ENCODE measurements around the gene DIAPH2.

The DIAPH2 gene

GRCh38 chrX:97211070-97211469 is 526.4 kb downstream of the DIAPH2 start:
- no peak for DNase-seq

GRCh38 chrX:97215186-97215585 is 530.5 kb downstream of the DIAPH2 start:
- no peak for DNase-seq

- no peak for DNase-seq
Observed at GRCh38 chrX:97224148-97224547, 539.5 kb downstream of the DIAPH2 start.

- DNase-seq: no peak
Observed at GRCh38 chrX:97229318-97229717, 544.7 kb downstream of the DIAPH2 start.

GRCh38 chrX:97230948-97231347 is 546.3 kb downstream of the DIAPH2 start:
- DNase-seq: no peak

- no peak for DNase-seq
Observed at GRCh38 chrX:97234471-97235081, 549.9 kb downstream of the DIAPH2 start.

- DNase-seq: no peak
Observed at GRCh38 chrX:97238632-97239031, 554.0 kb downstream of the DIAPH2 start.

GRCh38 chrX:97252111-97252510 is 567.5 kb downstream of the DIAPH2 start:
- no peak for DNase-seq

- DNase-seq: no peak
Observed at GRCh38 chrX:97260679-97261078, 576.0 kb downstream of the DIAPH2 start.

- DNase-seq: no peak
Observed at GRCh38 chrX:97266406-97267121, 581.9 kb downstream of the DIAPH2 start.

- no peak for DNase-seq
Observed at GRCh38 chrX:97267396-97268181, 582.9 kb downstream of the DIAPH2 start.

GRCh38 chrX:97268182-97268680 is 583.6 kb downstream of the DIAPH2 start:
- DNase-seq: no peak

- DNase-seq: no peak
Observed at GRCh38 chrX:97284531-97284930, 599.9 kb downstream of the DIAPH2 start.

- no peak for DNase-seq
Observed at GRCh38 chrX:97290199-97290598, 605.6 kb downstream of the DIAPH2 start.

GRCh38 chrX:97294041-97294440 is 609.4 kb downstream of the DIAPH2 start:
- DNase-seq: no peak

GRCh38 chrX:97295954-97296353 is 611.3 kb downstream of the DIAPH2 start:
- DNase-seq: no peak

GRCh38 chrX:97306771-97307470 is 622.3 kb downstream of the DIAPH2 start:
- no peak for DNase-seq

- no peak for DNase-seq
Observed at GRCh38 chrX:97308171-97308570, 623.5 kb downstream of the DIAPH2 start.

GRCh38 chrX:97309487-97310116 is 625.0 kb downstream of the DIAPH2 start:
- DNase-seq: no peak

GRCh38 chrX:97310373-97310772 is 625.7 kb downstream of the DIAPH2 start:
- no peak for DNase-seq

- DNase-seq: no peak
Observed at GRCh38 chrX:97311066-97311778, 626.6 kb downstream of the DIAPH2 start.

- DNase-seq: no peak
Observed at GRCh38 chrX:97314345-97314744, 629.7 kb downstream of the DIAPH2 start.
